ENCODE data around the gene CHST15.

The CHST15 gene

DNA sequence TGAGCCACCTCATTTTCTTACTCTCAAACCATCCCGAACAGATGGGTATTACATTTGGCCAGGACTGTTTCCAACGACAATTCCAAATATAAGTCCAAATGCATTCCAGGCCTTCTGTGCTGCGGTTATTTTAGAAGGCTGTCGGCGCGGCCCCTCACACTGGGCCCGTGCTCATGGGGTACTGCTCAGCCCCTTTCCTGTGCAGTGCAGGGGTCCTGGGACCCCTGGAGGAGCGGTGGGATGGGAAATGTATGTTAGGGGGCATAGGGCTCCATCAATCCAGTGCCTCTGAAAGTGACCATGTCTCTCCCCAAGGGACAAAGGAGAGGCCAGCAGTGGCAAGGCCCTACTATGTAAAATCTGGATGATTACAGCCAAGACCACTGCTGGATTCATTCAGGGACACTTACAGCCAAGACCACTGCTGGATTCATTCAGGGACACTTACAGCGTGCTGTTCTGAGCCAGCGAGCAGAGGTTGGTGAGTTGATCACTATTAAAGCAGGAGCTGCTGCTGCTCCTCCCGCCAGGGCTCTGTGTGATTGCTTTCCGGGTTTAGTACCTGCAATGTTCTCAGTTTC is 66.3 kb downstream of the CHST15 start:
- DNase-seq, result no peak

DNA sequence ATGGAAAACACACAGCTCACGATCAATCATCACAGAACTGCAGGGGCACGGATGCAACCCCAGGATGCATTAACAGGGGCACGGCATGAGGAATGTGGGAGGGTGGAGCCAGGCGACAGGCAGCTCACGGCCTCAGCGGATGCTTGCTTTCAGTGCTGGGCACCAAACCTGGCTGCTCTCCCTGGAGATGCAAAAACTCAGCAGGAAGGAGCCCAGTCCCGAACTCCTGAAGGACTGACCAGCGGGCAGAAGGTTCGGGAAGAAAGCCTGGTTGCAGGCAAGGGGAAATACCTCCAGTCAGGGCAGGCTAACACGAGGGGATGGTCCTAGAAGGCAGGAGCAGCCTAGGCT is 66.8 kb downstream of the CHST15 start:
- DNase-seq, result no peak

DNA sequence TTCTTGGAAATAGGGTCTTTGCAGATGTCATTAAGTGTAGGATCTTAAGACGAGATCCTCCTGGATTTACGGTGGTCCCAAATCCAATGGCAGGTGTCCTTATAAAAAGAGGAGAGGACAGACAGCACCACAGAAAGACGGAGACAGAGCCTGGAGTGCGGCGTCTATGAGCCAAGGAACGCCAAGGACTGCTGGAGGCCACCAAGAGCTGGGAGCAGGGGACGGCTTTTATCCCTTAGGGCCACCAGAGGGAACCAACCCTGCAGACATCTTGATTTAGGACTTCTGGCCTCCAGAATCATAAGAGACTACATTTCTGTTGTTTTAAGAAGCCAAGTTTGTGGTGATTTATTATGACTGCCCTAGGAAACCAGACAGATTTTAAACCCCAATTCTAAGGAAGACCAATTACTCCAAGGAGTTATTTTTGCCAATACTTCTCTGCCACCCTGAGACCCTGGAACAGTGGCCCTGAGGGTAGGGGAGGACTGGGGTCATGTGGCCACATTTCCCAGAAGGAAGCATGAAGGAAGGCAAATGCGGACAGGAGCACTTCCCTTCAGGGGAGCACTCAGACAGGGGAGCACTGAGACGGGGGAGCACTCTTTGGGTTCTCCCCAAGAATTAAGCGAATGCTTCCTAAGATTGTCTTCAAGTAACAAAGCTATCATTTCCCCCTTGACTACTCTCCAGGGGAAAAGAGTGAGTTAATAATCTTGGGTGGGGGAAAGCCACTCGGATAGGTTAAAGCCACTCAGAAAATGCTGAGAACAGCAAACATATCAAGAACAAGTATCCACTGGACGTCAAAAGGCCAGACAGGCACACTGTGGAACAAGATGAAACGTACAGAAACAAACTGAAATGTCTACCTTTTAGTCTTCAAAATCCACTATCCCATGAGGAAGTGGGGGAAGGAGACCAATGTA is 67.5 kb downstream of the CHST15 start:
- DNase-seq, result no peak

DNA sequence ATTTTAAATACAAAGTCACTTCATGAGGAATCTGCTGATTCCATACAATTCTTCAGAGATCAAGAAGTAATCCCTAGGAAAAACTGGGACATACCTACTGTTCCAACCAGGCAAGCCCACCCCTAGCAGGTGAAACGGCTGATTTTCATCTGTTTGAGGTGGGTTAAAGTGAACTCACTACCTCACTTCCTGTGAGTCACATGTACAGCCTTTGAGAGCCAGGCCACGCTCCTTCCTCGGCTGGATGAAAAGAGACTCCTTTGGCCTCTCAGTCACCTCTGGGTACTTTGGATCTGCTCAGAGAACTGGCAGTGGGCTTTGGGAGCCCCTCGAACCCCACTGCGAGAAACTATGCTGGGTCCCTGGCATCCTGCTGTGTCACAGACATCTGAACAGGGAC is 68.2 kb downstream of the CHST15 start:
- no peak for DNase-seq

DNA sequence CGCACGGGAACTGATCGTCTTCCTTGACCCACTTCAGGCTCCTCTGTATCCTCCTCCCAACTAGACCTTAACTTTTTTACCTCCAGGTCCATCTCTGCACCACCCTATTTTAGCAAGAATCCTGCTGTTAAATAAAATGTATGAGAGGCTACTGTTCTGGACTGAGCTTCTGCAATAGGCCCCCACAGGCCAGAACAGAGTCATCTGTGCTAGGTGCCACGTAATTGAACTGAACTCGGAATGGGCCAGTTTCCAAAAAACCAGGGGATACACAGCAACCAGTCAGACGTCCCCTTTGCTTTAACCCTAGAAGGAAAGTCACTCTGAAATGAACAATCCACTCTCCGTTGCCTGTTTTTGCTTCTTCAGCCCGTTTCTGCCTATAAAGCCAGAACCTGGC is 71.3 kb downstream of the CHST15 start:
- DNase-seq, result no peak

DNA sequence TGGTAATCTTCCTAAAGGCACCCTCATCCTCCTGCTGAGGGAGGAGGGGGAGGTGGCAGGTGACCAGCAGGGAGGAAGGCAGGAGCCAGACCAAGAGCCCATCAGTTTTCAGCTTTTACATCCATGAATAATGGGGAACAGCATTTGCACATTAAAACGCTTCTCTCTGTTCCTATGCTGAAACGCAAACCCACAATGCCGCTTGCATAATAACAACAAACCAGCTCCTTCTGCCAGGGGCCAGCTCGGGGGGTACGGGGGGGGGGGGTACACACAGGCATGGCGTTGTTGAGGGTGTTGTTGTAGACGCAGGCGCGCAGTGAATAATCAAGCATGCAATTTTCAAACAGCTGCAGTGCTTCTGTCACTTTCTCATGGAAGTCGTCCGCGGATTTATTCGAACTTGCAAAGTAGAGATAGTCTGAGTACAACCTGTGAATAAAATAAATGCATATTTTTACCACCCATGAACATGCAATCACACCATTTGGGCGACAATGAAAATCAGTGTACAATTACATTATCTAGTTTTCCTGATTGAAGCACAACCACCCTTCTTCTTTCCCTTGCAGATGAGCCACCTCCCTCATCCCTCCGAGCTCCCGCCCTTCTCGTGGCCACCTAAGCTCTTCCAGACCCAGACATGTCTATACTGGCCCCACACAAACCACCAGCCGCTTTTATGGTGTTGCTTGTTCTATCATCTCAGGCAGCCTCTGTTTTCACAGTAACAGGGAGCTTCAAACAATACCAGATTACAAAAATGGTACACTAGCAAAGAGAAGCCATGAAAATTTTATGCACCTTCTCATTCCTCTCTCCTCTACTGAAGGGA is 72.2 kb downstream of the CHST15 start:
- no peak for DNase-seq

DNA sequence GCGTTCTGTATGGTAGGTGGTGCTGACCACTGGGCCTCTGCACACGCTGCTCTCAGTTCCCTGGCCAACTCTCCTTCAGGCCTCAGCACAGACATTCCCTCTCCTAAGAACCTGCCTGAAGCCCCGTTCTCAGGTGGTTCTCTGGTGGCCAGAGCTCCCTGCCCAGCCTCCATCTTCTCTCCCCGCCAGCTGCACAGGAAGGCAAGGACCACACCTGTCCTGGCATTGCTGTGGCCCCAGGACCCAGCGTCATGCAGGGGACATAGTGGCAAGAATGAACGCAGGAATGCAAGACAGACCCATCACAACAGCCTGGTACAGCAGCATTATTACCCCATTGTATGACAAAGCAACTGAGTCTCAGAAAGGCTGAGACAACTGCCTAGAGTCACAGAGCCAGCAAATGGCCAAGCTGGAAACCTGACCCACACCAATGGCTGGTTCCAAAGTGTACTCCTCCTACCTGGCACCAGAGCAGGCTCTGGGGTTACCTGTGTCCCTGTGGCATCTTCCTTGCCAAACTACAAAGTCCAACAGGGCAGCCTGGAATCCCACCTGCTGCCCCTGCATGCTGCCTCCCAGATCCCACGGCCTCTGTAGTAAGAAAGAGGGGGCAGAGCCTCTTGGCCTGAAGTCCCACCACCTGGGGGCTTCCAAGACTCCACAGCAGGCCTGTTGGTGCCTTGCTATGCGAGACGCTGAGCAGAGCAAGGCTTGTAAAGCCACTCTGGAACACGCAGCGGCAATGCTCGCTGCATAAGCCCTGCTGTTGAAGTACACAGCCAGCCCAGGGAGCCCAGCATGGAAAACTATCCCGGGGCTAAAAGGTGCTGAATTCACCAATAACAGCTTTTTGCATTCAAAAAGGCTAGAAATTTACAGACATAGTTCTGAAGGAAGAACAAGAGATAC is 73.3 kb downstream of the CHST15 start:
- DNase-seq, result no peak

DNA sequence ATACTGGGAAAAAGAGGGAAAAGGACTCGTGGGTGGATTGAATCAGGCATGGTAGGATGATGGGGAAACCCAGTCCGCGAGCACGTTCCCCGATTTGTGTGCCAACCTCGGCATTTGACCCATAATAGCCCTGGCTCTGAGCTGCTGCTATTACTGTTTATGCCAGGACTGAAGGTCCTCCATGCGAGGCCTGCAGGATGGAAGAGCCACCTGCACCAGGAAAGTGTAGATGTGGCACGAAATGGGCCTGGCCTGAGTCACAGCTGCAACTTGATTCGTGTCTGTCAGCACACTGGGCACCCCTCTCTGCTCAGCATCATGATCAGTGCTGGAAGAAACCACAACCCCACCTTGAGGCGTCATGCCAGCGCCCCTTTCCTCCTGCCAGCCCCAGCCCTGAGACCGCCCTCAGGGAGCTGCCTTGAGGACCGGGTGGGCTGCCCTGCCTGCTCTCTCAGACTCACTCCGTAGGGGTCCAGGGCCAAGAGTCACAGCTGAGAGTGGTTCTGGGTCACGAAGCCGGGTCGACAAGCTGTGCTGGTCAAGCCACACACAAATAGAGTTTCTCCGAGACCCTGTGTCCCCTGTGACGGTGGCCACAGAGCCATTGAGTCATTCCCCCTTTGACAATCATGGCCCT is 74.4 kb downstream of the CHST15 start:
- DNase-seq, result no peak

DNA sequence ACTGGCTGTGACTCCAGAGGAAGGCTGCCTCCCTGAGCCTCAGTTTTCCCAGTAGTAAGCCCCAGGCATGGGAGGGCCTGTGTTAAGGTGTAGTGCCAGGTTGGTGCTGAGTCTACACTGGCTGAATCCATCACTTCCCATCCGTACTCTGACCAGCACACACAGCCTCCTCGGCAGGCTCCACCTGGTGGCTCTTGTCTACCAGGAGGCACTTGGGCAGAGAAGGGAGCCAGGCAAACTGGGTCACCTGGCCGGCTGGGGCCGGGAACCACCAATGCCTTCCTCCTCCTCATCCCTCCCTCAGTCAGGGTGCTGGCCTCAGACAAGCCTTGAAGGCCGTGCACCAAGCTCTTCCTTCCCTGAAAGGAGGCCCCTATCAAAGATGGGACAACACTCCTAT is 75.7 kb downstream of the CHST15 start:
- DNase-seq, result no peak

DNA sequence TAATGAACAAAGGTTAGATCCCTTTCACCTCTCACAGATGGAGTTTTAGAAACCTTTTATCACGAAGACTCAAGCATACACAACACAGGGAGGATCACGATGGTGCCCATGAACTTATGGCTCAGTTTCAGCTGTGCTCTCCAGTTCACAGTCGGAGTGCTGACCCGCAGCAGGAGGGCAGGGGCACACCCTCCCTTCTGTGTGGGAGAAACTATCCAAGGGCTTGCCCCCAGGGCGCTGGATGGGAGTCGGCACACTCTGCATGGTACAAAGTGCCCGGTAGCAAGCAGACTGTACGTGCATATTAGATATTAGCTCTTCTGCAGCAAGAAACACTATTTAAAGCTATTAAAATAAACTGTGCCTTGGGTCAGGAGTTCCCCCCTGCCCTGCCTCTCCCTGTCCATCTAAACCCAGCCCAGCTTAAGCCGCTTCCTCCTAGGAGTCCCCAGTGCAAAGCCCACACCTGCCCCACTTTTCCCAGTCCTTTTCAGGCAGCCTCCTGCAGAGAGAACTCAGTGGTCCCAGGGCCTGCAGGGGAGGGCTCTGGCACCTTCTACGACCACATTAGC is 76.5 kb downstream of the CHST15 start:
- DNase-seq, result no peak

DNA sequence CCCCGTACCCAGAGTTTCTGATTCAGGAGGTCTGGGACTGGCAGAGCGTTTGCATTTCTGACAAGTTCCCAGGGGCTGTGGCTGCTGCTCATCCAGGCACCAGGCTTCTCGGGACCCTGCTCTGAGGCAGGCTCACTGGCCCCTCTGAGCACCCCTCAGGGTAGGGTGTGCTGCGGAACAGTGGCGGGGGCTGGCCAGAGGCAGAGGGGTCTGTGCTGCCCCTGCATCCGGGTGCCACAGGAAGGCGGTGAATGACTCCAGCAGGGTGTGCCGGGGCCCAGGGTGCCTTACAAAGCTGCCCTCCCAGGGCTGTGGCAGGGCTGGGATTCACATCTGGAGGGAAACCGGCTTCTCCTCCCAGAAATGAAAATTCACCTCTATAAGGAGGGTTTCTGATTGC is 77.4 kb downstream of the CHST15 start:
- no peak for DNase-seq

DNA sequence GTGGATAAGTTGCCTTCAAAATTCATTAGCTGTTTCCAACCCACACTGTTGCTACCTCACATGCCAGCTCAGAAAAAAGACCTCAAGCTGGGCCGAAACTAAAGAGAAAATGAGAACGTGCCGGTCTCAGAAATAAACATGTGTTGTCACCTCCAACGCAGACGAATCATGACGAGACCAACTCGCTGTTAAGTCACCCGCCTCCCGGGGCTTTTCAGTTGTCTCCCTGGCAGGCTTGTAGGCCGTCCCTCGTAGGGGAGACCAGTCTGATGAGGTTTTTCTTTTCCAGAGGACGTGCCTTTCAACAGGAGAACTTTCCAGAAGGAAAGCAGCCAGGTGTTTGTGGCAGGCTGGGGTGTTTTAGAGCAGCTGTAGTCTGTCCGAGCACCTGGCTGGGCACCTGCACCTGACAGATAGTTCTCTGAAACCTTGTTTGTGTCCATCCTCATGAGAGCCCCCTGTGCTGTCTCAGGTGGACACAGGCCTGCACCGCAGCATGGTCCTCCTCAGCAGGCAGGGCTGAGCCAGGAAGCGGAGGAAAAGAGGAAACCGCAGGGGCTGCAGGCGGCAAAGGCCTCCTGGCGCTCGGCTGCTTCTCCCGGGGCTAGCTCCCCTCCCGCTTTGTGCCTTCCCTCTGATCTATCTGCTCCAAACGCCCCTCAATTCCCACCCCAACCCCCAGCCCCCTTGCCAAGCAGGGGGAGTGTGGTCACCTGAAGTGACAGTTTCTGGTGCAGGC is 78.8 kb downstream of the CHST15 start:
- DNase-seq, result no peak

DNA sequence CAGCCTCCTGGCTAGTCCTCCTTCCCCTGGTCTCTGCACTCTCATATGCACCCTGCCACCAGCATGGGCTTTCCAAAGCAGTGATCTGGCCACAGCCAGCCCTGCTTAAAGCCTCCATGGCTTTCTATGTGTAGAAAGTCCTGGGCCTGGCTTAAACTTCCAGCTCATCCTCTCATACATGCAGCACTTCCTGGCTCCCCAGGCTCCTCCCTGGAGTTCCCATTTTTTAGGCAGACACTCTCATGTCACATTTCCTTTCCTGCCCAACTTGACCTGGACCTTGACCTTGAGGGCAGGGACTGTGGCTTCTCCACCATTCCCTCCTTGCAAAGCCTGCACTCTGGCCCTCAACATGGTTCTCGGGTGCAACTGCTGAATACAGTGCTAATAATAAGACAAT is 79.5 kb downstream of the CHST15 start:
- DNase-seq, result no peak

DNA sequence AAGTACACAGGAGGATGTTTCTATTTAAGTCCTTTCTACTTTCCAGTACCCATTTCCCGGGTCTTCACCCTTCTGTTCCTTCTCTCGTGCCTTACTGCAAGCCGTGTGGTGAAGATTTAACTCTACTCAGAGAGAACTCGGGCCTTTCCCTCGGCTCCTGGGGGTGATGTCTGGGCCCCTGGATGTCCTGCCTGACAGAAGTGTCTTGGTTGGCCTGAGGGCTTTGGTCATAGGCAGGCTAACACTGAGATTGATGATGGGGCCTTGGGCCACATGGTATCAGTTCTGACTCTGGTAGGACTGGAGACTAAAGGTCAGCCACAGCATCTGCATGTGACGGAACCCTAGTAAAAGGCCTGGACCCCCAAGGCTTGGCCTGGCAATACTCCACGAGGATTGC is 80.4 kb downstream of the CHST15 start:
- no peak for DNase-seq

DNA sequence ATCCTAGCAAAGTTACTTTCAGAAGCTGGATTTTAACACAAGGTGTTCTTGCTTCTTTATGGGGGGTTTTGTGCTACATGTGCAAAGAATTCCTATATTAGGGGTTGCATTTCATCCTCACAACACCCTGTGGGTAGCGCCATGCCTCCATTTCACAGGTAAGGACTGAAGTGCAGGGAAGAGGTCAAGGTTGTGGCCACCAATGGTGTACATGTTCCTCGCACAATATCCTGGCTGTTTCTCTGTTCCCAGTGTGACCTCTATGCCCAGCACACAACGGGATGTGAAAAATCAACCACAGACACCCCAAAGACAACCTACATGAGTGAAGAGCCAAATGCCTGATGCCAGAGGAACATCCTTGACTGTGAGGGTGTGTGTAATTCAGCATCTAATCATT is 80.8 kb downstream of the CHST15 start:
- no peak for DNase-seq

DNA sequence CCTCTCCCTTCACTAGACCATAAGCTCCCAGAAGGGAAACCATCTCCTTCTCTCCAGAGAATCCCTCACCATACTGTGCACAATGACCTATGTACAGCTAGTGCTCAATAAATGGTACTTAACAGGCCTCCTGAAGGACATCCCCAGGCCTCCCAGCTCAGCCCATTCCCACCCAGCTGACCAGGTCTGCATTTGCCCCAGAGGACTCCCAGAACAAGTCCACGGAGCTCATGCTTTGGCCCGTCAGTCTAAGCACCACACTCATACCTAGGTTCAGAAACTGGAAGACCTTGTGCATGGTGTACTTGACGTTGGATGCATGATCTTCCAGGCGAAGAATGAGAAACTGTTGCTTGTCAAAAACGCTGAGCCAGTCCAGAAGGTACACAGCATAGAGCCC is 81.3 kb downstream of the CHST15 start:
- DNase-seq, result no peak

DNA sequence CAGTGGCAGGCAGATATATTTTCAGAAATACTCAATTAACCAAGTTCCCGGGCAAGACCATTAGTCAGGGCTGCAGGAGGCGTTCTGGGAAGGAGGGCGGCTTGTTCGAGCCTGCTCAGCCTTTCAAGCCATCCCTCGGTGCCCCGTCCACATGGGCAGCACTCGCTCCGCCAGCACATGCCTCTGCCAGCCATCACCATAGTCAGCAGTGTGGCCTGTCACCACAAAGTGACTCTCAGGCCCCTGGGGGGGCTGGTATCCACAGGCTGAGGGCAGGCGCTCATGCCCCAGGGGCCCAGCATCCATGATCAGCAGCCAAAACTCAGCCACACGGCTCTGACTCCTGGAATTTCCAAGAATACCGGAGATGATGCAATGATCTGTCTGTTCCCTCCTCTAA is 81.9 kb downstream of the CHST15 start:
- DNase-seq, result no peak

DNA sequence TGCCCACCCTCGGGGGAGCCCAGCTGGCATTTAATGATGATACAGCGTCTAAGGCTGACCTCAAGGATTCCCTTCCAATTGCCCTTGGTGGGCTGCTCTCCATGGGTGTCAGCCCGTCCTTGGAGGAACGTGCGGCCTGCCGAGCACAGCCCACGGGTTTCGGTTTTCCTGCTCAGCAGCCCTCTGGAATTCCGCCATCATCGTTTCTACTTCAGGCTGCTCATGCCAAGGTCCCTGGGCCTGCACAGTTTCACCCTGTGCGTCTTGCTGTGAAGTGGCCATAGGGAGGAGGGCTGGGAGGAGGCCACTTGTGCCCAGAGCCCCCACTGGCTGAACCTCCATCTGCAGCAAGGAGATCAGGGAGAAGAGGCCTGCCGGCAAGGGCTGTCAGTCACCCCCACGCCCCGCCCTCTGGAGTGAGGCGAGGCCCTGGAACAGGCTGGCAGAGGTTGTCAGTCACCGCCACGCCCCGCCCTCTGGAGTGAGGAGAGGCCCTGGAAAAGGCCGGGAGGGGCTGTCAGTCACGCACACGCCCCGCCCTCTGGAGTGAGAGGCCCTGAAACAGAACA is 82.8 kb downstream of the CHST15 start:
- DNase-seq, result no peak

DNA sequence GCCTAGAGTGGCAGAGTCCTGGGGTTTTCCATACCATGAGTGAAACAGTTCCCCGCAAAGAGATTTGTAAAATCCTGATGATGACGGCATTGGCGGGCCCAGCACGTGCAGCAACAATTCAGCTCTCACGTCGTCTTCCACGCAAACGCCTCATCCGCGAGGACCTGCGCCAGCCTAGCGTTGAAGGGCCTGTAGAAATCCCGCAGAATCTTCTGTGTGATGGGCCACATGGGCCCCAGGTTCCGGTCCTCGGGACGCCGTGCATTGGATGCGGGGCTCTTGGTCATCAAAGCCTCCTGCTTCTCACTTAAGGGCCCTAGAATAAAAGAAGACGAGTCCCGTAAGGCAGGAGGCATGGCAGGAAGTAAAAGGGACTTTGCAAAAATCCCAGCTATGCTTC is 83.4 kb downstream of the CHST15 start:
- DNase-seq, result no peak

DNA sequence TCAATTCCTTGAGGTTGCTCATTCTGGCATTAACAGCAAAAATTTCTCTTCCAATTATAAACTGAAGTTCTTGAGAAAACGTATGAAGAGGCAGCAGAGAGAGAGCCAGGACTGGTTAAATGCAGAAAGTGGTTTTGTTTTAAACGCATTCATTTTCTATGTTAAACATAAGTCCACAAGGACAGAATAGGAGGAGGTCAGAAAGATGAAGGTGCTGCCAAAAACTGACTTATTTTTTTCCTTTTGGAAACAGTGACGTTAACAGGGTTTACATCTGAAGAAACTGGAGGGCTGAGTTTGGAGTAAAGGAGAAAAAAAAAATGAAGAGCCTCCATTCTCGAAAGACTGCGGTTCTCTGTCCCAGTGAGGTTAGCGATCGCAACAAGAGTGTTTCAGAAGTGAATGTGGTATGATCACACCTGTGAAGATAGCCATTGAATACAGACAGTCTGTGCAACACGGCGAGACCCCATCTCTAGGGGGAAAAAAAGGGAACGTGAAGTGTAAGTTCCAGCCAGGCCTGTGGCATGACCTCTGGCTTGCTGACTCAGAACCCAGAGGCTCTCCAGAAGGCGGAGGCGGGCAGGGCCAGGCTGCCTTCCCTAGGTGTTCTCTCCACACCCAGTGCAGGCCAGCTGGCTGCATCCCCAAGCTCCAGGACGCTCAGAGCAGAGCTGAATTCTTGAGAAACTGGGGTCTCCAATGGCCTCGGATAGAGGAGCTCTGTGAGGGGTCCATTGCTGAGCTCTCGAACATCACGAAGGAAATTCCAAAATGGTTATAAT is 84.0 kb downstream of the CHST15 start:
- DNase-seq, result no peak
